Measurements from ENCODE around the gene CDH23.

CDH23 gene

DNA sequence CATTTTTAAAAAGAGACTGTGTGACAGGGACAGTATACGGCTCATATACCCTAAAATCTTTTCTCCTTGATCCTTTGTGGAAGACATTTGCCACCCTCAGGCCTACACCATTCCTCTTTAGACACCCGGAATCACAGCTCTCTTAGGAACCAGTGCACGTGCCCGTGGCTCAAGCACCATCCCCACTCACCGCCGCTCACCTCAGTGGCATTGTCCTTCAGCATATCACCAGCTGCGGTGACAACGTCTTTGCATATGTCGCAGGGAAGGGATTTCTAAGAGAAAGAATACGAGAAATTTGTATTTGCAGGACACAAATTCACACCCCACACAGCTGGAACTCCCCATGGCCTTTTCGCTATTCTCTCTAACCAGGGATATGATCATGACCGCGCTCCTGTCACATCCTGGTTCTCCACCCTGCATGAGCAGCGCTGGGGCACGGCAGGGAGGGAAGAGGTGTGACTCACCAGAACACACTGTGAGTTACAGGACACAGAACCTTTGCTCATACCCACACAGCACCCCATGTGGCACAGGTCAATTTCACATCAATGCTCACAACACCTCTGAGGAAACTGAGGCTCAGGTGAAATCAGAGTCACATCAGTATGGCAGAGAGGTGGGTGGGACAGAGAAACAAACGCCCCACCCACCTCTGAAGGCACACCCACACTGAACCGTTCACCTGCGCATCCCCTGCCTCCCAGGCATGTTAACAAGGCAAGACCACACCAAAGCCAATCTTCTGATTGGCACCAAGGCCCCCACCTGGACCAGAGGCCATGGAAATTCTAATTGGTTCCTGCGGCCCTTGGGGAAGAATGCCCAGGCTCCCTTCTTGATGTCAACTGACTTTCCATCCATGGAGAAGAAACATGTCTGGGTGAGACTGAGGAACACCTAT, 435.2 kb downstream of the CDH23 start:
- DNase-seq (ENCODE audit: low read depth, low spot score): peak; percentile 52
- in situ Hi-C loops (cut with HindIII; ENCODE audit: low sequenced_read_pairs): no loop called here
- H3K4me3 ChIP-seq (ENCODE audit: low read depth, low read length): no peak overlapping the region
- TF ChIP-seq, protein P1, sequence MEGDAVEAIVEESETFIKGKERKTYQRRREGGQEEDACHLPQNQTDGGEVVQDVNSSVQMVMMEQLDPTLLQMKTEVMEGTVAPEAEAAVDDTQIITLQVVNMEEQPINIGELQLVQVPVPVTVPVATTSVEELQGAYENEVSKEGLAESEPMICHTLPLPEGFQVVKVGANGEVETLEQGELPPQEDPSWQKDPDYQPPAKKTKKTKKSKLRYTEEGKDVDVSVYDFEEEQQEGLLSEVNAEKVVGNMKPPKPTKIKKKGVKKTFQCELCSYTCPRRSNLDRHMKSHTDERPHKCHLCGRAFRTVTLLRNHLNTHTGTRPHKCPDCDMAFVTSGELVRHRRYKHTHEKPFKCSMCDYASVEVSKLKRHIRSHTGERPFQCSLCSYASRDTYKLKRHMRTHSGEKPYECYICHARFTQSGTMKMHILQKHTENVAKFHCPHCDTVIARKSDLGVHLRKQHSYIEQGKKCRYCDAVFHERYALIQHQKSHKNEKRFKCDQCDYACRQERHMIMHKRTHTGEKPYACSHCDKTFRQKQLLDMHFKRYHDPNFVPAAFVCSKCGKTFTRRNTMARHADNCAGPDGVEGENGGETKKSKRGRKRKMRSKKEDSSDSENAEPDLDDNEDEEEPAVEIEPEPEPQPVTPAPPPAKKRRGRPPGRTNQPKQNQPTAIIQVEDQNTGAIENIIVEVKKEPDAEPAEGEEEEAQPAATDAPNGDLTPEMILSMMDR (IDR thresholded peaks at IDR 0.05; ENCODE audit: low read depth, low read length): peak; percentile 6

DNA sequence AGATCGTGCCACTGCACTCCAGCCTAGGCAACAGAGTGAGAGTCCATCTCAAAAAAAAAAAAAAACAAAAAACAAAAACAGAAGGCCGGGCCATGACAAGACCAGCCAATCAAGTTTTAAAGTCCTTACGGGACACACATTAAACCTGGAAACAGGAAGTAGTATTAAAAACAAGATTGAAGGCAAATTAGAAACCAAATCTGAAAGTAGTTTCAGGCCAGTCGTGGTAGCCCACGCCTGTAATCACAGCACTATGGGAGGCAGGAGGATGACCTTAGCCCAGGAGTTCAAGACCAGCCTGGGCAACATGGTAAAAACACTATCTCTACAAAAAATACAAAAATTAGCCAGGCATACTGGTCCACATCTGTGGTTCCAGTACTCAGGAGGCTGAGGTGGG, 436.2 kb downstream of the CDH23 start:
- TF ChIP-seq, protein P1 (IDR thresholded peaks at IDR 0.05; ENCODE audit: low read depth, low read length): no peak
- H3K4me3 ChIP-seq (ENCODE audit: low read depth, low read length): no peak overlapping the region
- no peak for DNase-seq (ENCODE audit: low read depth, low spot score)
- in situ Hi-C loops (cut with HindIII; ENCODE audit: low sequenced_read_pairs): no loop called here

DNA sequence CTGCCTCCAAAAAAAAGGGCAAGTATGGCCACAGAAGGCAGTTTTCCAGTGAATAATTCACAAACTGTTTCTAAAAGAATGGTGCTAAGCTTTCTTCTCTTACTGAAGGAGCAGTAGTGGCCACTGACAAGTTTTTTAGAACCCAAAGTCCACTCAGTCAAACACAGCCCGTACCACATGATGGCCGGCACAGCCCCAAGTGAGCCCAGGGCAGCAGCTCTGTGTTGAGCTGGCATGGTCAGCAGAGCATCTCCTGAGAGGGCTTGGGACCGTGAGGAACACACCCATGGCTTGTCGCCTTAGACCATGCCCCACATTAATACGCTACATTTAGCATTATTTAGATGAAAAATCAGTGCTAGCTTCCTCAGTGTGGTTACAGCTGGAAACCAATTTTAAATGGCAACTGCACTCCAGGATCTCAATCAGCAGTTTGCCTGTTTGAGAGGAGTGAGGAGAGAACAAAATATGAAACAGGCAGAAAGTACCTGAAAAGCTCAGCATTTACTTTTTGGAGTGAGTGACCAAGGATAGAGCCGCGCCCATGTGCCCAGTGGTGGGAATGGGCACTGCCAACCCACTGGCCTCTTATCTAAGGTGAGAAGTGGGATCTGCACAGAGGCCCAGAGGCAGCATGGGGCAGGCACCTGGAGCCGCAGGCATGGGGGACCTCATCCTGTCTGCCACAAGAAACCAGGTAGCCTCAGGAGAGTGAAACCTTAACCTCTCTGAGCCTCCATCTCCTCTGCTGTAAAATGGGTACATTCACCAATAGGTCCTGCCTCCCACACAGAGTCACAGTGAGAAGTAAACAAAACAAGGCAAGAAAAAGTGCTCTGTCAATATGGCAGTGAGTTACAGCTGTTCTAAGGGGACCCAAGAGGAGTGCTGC, 437.0 kb downstream of the CDH23 start:
- no peak for DNase-seq (ENCODE audit: low read depth, low spot score)
- in situ Hi-C loops (cut with HindIII; ENCODE audit: low sequenced_read_pairs): no loop called here
- H3K4me3 ChIP-seq (ENCODE audit: low read depth, low read length): no peak overlapping the region
- TF ChIP-seq, protein P1 (IDR thresholded peaks at IDR 0.05; ENCODE audit: low read depth, low read length): no peak

DNA sequence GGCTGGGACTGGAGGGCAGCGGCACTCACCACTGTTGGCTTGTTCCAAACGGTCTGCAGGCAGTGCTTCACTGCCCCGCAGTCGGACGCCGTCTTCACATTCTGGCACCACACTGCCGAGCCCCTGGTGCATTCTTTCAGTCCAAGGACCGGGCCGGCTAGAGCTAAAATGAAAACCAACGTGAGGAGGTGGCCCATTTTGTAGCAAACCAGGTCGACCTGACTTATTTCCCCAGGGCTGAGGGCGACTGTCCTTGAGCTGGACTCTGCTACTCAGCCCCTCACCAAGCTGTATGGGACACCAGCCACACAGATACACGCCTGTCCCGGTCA, 437.6 kb downstream of the CDH23 start:
- no peak for DNase-seq (ENCODE audit: low read depth, low spot score)
- TF ChIP-seq, protein P1 (IDR thresholded peaks at IDR 0.05; ENCODE audit: low read depth, low read length): no peak
- in situ Hi-C loops (cut with HindIII; ENCODE audit: low sequenced_read_pairs): no loop called here

DNA sequence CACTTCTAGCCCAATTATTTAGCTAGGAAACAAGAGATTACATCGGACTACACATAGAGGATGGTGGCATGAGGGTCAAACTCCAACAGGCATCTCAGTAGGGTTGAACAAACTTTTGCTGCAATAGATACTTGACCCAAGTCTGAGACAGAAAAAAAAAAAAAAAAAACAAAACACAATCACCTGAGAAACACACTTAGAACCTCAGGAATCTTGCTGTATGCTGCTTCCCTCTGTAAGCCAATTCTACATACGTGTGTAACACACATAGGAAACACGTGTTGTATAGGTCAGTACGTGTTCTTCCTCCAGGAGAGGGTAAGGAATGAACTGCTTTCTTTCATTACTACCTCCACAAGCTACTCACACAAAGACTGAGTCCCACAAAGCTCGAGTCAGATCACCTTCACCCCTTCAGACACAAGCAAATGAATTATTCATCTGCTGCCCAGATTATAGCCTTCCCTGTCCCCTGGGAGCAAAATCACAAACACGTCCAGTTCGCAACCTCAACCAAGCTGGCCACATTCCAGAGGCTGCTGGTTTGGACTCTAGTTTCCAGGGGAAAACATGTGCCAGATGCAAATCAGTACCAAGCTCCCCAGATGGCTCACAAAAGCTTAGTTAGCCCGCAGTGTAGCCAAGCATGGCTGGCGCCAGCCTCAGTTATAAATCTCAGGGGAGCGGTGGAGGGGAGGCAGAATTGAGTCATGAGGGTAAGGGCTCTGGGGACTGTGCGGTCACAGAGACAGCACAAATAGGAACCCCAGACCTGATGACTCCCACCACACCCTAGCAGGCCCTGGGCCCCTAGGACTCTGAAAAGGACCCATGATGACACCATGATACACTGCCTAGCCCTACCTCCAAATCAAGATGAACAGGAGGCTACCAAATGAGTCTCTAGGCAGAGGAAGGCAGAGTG, 439.2 kb downstream of the CDH23 start:
- in situ Hi-C loops (cut with HindIII; ENCODE audit: low sequenced_read_pairs): no loop called here
- TF ChIP-seq, protein P1 (IDR thresholded peaks at IDR 0.05; ENCODE audit: low read depth, low read length): no peak
- H3K4me3 ChIP-seq (ENCODE audit: low read depth, low read length): no peak overlapping the region
- DNase-seq (ENCODE audit: low read depth, low spot score): peak; percentile 93

More for the DNA sequence above, 437.6 kb downstream of the CDH23 start:
- H3K4me3 ChIP-seq (ENCODE audit: low read depth, low read length): no peak overlapping the region

DNA sequence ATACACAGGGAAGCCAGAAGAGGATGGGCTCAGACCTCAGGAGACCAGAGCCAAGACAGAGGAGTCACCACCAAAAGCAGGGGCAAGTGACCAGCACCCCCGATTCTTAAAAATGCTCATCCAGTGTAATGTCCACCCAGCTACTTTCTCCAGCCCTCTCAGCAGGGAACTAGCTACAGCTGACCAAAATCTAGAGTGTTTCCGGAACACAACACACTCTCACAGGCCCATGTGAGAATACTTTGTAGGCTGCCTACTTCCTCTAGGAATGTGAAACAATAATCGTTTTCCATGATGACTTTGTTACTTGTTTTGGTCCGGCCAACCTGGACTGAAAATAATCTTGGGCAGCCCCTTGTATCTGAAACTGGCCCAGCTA, 439.9 kb downstream of the CDH23 start:
- DNase-seq (ENCODE audit: low read depth, low spot score): peak; percentile 62
- TF ChIP-seq, protein P1 (IDR thresholded peaks at IDR 0.05; ENCODE audit: low read depth, low read length): no peak
- in situ Hi-C loops (cut with HindIII; ENCODE audit: low sequenced_read_pairs): no loop called here
- H3K4me3 ChIP-seq (ENCODE audit: low read depth, low read length): no peak overlapping the region

Measured in astrocyte of the spinal cord (primary cell).